ENCODE data around the gene HASPIN.
"Not testable (repeated sequence)": the region's sequence is repeated elsewhere in the genome, so short reads cannot be mapped to it uniquely, and the experiment has no call there.

Gene HASPIN

GRCh38 chr17:3697103-3697476 is 26.6 kb upstream of the HASPIN start:
- DNase-seq, result no peak

DNA sequence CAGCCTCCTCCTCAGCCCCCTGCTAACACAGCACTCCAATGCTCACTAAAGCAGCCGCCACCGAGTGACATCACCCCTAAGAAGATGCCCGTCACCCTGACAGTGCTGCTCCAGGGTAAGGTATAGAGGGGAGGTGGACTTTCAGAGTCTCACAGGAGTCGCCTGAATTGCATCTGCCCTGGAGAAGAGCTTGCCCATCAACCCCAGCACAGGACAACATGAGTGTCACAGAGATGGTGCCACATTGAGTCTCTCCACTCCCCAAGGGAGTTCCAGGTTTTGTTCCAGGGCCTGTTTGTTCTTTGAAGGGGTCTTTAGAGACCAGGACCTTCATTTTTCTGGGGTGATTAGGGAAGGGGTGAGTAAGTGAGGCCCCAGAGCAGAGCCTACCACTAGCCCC is 25.6 kb upstream of the HASPIN start:
- no peak for DNase-seq

- DNase-seq, result no peak
These were observed 23.8 kb upstream of the HASPIN start for GRCh38 chr17:3699951-3700350.

DNA sequence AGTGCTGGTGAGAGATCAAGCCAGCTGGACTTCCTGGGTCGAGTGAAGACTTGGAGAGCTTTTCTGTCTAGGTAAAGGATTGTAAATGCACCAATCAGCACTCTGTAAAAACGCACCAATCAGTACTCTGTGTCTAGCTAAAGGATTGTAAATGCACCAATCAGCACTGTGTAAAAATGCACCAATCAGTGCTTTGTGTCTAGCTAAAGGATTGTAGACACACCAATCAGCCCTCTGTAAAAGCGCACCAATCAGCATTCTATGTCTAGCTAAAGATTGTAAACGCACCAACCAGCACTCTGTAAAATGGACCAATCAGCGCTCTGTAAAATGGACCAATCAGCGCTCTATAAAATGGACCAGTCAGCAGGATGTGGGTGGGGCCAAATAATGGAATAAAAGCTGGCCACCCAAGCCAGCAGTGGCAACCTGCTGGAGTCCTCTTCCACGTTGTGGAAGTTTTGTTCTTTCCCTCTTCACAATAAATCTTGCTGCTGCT is 21.6 kb upstream of the HASPIN start:
- not testable (repeated sequence) for DNase-seq

- DNase-seq, result no peak
These were observed 18.6 kb upstream of the HASPIN start for GRCh38 chr17:3704931-3705717.

GRCh38 chr17:3705718-3705984 is 18.1 kb upstream of the HASPIN start:
- not testable (repeated sequence) for DNase-seq

DNA sequence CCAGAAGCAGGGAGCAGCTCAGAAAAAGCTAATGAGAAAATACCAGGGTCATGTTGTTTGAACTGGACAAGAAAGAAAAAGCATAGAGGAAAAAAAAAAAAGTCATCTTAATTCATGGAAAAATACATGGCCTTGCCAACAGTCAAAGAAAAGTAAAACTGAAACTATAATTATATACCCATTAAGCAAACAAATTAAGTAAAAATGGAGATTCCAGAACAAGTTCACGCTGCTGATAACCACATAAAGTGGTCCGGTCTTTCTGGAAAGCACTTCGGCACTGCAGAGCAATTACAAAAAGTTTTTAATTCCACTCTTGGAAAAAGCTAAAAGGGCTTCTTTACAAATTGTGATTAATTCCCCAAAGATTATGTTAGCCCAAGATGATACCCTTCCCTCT is 15.3 kb upstream of the HASPIN start:
- DNase-seq, result no peak

- no peak for DNase-seq
These were observed 12.7 kb upstream of the HASPIN start for GRCh38 chr17:3710951-3711383.

GRCh38 chr17:3712811-3713463 is 10.8 kb upstream of the HASPIN start:
- no peak for DNase-seq

- no peak for DNase-seq
These were observed 8.4 kb upstream of the HASPIN start for GRCh38 chr17:3715296-3715695.

GRCh38 chr17:3718201-3718600 is 5.5 kb upstream of the HASPIN start:
- no peak for DNase-seq

DNA sequence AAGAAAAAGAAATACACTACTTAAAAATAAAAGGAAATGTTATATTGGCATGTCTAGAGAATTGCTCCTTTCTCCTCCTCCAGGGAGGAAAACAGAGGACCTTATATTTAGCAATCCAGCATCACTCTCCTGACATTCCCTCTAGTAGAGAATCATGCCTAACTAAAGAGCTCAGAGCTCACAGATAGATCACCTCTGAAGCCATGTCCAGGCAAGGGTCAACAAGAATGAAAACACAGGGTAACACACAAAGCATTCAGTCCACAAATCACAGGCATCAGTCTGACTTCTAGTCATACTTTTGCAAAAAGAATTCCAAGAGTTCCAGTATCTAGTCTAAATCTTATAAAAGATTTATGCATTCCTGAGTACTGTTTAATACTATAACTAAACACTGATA is 4.4 kb upstream of the HASPIN start:
- no peak for DNase-seq

DNA sequence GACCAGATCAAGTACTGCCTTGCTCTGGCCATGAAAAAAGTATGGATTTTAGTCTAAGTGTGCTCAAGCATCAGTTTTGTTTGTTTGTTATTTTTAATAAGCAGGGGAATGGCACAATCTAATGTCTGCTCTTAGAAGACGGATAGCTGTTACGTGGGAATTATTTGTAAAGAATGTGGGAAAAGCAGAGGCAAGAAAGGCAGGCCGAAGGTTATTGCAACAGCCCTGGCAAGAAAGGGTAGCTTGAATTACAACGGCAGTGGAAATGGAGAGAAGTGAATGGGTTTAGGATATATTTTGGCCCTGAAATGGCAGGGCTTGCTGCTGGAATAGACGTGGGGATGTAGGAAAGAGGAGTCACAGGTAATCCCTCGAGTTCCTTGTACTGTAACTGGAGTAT is 987 bp upstream of the HASPIN start:
- DNase-seq, result no peak

DNA sequence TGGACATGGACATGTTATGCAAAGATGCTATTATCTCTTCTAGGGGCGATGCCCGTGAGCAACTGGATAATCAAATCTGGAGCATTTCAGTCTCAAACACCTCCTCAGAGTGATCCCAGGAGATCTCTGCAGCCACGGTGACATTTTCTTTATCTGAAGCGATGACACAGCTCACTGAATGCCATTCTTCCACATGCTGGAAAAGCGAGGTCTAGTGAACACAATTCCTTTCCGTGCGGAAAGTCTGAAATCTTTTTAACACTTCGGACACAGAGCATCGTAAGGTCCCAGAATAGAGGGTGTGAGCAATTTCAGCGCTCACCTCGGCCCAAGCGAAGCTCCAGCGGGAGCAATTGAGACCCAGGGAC is 531 bp upstream of the HASPIN start:
- no peak for DNase-seq

GRCh38 chr17:3724378-3725077 is 825 bp downstream of the HASPIN start:
- DNase-seq, result no peak

DNA sequence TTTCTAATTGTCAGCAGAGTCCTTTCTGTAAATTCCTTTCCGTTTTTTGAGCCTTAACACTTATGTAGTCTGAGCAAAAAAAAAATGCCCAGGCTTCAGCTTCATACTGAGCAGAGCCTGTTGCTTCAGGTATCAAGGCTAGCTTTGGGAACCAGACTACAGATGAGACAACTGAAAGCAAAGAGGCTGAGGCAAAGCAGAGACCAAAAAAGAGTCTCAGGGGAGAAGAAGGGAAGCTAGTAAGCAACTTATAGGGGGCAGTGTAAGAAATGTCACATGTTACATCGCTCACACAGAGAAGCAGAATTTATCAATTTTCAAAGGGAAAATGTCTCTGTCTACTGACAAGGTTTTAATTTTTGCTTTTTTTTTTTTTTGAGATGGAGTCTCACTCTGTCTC is 3.3 kb downstream of the HASPIN start:
- DNase-seq, result no peak

DNA sequence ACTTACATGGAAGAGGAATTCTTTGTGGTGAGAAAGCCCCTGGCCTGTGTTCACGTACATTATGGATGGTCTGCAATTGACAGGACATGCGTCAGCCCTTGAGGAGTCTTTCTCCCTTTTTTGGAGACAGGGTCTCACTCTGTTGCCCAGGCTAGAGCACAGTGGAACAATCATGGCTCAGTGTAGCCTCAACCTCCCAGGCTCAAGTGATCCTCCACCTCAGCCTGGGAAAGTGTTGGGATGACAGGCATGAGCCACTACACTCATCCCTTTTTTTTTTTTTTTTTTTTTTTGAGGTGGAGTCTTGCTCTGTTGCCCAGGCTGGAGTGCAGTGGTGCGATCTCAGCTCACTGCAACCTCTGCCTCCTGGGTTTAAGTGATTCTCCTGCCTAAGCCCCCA is 4.4 kb downstream of the HASPIN start:
- not testable (repeated sequence) for DNase-seq

DNA sequence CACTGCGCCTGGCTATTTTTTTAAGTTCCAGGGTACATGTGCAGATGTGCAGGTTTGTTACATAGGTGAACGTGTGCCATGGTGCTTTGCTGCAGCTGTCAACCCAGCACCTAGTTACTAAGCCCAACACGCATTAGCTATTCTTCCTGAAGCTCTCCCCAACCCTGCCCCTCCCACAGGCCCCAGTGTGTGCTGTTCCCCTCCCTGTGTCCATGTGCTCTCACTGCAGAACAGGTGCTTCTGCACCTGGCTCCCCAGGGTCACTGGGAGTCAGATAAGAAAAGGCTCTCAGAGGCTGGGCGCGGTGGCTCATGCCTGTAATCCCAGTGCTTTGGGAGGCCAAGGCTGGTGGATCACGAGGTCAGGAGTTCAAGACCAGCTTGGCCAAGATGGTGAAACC is 6.2 kb downstream of the HASPIN start:
- DNase-seq, result no peak

DNA sequence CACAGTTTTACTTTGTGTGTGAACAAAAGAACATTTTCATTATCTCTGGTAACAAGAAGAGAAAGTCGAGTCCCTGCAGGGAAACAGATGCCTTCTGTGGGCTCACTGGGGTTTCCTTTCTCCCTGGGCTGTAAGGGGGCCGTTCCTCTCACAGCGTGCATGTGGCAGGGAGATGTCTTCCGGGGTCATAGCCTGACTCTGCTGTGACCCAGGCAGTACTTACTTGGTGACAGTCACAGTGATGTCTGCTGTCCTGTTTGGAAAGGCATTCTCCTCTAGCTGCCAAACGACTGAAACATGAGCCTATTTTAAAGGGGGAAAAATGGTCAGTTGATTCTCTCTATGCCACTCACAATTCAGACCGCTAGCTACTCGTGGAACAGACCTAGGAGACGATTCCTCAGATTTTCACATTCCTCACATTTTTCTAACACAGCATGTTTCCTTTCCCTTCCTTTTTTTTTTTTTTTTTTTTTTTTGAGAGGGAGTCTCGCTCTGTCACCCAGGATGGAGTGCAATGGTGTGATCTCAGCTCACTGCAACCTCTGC is 7.3 kb downstream of the HASPIN start:
- no peak for DNase-seq

DNA sequence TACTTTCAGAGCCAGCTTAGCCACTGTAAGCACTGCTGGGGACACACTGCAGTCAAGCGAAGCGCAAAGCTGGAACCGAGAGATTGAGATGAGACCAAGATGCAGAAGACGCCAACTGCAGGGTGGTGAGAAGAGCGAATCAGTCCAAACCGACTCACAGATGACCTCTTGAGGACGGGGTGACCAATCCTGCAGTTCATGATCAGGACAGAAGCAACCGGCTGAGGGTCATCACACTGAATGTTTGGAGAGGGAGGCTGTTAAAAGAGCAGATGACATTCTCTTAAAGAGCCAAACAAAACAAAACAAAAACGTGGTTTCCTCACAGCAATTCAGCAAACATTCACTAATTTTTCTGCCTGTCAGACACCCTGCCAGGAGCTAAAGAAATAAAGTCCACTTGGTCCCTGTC is 8.5 kb downstream of the HASPIN start:
- DNase-seq, result no peak

- DNase-seq, result not testable (repeated sequence)
These were observed 11.2 kb downstream of the HASPIN start for GRCh38 chr17:3734911-3735276.

GRCh38 chr17:3735515-3735914 is 11.8 kb downstream of the HASPIN start:
- DNase-seq, result no peak

DNA sequence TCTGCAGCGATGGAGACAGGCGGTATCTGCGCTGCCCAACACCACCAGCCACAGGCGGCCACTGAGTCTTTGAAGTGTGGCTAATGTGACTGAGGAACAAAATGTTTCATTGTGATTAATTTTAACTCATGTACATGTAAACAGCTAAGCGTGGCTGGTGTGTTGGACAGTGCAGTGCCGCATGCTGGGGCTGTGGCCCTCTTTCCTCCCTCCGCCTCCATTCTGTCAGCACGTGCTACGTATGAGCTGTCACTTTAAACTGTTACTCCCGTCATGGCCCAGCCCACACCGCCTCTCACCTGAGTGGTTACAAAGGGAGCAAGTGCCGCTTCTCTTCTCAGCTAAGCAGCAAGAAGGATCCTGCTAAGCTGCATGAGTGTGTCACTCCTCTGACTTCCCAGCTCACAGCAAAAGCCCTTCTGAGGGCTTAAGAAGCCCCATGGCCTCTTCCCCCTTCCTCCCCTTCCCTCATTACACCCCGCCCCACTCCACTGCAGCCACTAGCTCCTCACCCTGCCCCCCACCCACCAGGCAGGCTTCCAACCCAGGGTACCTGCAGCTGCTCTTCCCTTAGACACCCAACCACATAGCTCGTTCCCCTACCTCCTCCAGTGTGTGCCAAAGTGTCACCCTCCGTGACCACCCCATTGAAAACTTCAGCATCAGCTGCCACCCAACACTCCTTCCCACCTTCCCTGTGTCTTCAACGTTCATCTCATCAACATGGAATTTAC is 15.0 kb downstream of the HASPIN start:
- DNase-seq, result peak; percentile 33
